CD14-positive monocyte (primary cell): ENCODE measurements around the gene HSF2BP. TPM values are rescaled to one million over a fixed set of nuclear protein-coding genes. Genes with fewer than 3 reads are reported as not detected.
A peak's percentile ranks its signal among the peaks of the same experiment; 100 is the strongest.

Experiments used
- DNase-seq, 3 donors: peaks; one replicate each; pipeline ENCODE4 v3.0.0-alpha.2; 2011 to 2022
- H2AFZ ChIP-seq: 2 replicates; pipeline ENCODE4 v1.6.0; 2012; ENCODE audit warnings: mild to moderate bottlenecking, low read depth, low read length, inconsistent platforms; ENCODE audit not compliant: insufficient read depth, poor library complexity, severe bottlenecking
- H3K27ac ChIP-seq, 2 donors: 1 replicate in 1 of 2; 2 replicates in 1 of 2; pipeline ENCODE4 v1.5.1; 2012 to 2013; ENCODE audit warnings: low read length in 2 of 2, control low read depth in 1 of 2, inconsistent platforms in 1 of 2, low read depth in 1 of 2, mild to moderate bottlenecking in 1 of 2
- H3K27me3 ChIP-seq, 2 donors: one replicate each; pipeline versions ENCODE4 v1.6.0 to v1.6.1; 2011 to 2013; ENCODE audit warnings: low read length in 2 of 2; ENCODE audit not compliant: control insufficient read depth in 2 of 2, insufficient read depth in 2 of 2
- H3K36me3 ChIP-seq, 2 donors: replicated peaks in 1 of 2; 1 replicate in 1 of 2; 2 replicates in 1 of 2; pipeline versions ENCODE4 v1.5.1 to v1.6.1; 2012 to 2013; ENCODE audit warnings: low read length in 2 of 2, control low read depth in 1 of 2, inconsistent platforms in 1 of 2, mild to moderate bottlenecking in 1 of 2; ENCODE audit not compliant: insufficient read depth in 2 of 2, control insufficient read depth in 1 of 2
- H3K4me1 ChIP-seq, 2 donors: 1 replicate in 1 of 2; 2 replicates in 1 of 2; pipeline versions ENCODE4 v1.5.1 to v1.6.1; 2012 to 2013; ENCODE audit warnings: low read length in 2 of 2, control low read depth in 1 of 2, inconsistent platforms in 1 of 2, mild to moderate bottlenecking in 1 of 2, moderate library complexity in 1 of 2; ENCODE audit not compliant: insufficient read depth in 2 of 2, control insufficient read depth in 1 of 2
- H3K4me2 ChIP-seq: replicated peaks from 2 replicates; pipeline ENCODE3; 2012; ENCODE audit warnings: low read length, moderate library complexity, mild to moderate bottlenecking; ENCODE audit not compliant: poor library complexity, severe bottlenecking; ENCODE audit errors: extremely low read depth
- H3K4me3 ChIP-seq, 3 experiments: fragments of 200-600 bp in 1 of 3; sonication (generic) in 1 of 3; replicated peaks in 1 of 3; 1 replicate in 2 of 3; 2 replicates in 1 of 3; pipeline ENCODE4 v1.5.1; 2011 to 2013; ENCODE audit warnings: low read length in 3 of 3, mild to moderate bottlenecking in 3 of 3, control low read depth in 2 of 3, low read depth in 2 of 3, inconsistent platforms in 1 of 3, moderate library complexity in 1 of 3
- H3K79me2 ChIP-seq: 2 replicates; pipeline ENCODE4 v1.6.0; 2012; ENCODE audit warnings: mild to moderate bottlenecking, control low read depth, inconsistent platforms, low read length, moderate library complexity; ENCODE audit not compliant: insufficient read depth
- H3K9ac ChIP-seq: 2 replicates; pipeline ENCODE4 v1.6.0; 2017; ENCODE audit warnings: low read length, mild to moderate bottlenecking; ENCODE audit not compliant: insufficient read depth, poor library complexity, severe bottlenecking
- H3K9me3 ChIP-seq, 2 donors: replicated peaks in 1 of 2; 1 replicate in 1 of 2; 2 replicates in 1 of 2; pipeline versions ENCODE4 v1.5.1 to v1.6.1; 2012 to 2013; ENCODE audit warnings: low read length in 2 of 2, control low read depth in 1 of 2; ENCODE audit not compliant: control insufficient read depth in 1 of 2, insufficient read depth in 1 of 2
- H4K20me1 ChIP-seq: 2 replicates; pipeline ENCODE4 v1.6.0; 2012; ENCODE audit warnings: mild to moderate bottlenecking, low read length, control low read depth, moderate library complexity; ENCODE audit not compliant: insufficient read depth
- H3K27ac Mint-ChIP-seq, 7 donors: one replicate each; pipeline ENCODE4 v1.8.0; 2020; ENCODE audit warnings: mild to moderate bottlenecking in 7 of 7, mixed read lengths in 7 of 7, moderate library complexity in 6 of 7, inconsistent platforms in 2 of 7
- H3K27me3 Mint-ChIP-seq, 3 donors: one replicate each; pipeline ENCODE4 v1.8.0; 2021 to 2022; ENCODE audit warnings: low read depth in 3 of 3, mild to moderate bottlenecking in 3 of 3, mixed read lengths in 3 of 3, moderate library complexity in 3 of 3, inconsistent platforms in 1 of 3
- H3K36me3 Mint-ChIP-seq, 2 donors: one replicate each; pipeline ENCODE4 v1.8.0; 2020; ENCODE audit warnings: mixed read lengths in 2 of 2, inconsistent platforms in 1 of 2, mild to moderate bottlenecking in 1 of 2
- H3K4me1 Mint-ChIP-seq: one replicate; pipeline ENCODE4 v1.8.0; 2020; ENCODE audit warnings: mild to moderate bottlenecking, mixed read lengths
- H3K4me3 Mint-ChIP-seq, 2 donors: one replicate each; pipeline ENCODE4 v1.8.0; 2020; ENCODE audit warnings: mild to moderate bottlenecking in 2 of 2, mixed read lengths in 2 of 2, moderate library complexity in 1 of 2
- H3K9me3 Mint-ChIP-seq, 7 donors: one replicate each; pipeline ENCODE4 v1.8.0; 2020 to 2022; ENCODE audit warnings: mixed read lengths in 7 of 7, mild to moderate bottlenecking in 6 of 7, moderate library complexity in 6 of 7, inconsistent platforms in 2 of 7
- WGBS: methylation state at CpG from one replicate; pipeline ENCODE4 v1.1.5; 2013; ENCODE audit warnings: missing lambda C conversion rate; ENCODE audit not compliant: insufficient coverage; 5-methylcytosine and 5-hydroxymethylcytosine counted together
- intact Hi-C, 2 donors: fragments of 100-400 bp; cut with micrococcal nuclease; formaldehyde crosslinking; loops; one replicate each; pipeline versions ENCODE4 v1.15.0 to v1.15.1; 2023
- polyA plus RNA-seq, 3 donors: library from polyadenylated mRNA; depleted of rRNA in 1 of 3; unstranded in 2 of 3; stranded (reverse) in 1 of 3; fragments of 300-500 nt in 2 of 3; fragments of >200 nt in 1 of 3; fragmentation: Illumina TruSeq in 2 of 3; gene quantifications; 1 replicate in 2 of 3; 2 replicates in 1 of 3; pipeline ENCODE4 v1.2.3, GENCODE V29; 2012 to 2021
- TF ChIP-seq, protein P1 (sequence below): fragments of 200-600 bp; IDR thresholded peaks from one replicate; pipeline ENCODE4 v1.8.0; 2022; ENCODE audit warnings: antibody characterized with exemption, mild to moderate bottlenecking

The HSF2BP gene
- polyA plus RNA-seq, 3 donors = 0.20 TPM; not detected in 2

DNA sequence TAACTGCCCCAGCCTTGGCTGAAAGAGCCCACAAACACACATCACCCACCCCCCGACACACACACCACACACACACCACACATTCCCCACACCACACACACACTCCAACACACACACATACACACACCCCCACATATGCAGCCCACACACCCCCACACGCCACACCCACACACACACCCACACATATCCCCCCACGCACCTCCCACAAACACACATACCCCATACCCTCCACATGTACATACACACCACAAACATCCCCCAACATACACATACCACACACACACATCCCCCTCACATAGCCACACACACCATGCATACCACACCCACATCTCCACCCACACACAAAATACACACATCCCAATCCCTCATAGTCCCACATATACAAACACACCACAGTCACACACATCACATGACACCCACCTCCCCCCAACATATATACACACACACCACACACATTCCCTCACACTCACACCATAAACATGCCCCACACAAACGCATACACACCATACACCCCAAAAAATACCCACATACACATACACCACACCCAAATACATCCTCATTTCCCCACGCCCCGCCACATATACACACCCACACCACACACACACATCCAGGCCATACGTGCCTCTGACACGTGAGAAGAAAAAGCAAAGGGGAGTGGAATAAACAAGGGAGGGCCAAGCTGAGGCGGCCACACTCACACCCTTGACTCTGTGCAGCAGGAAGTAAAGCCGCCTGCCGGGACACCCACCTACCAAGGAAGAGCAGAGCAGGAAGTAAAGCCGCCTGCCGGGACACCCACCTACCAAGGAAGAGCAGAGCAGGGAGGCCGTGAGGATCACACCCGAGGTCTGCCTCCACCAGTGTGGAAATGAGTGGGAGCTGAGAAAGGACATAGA lies 53.7 kb downstream of the HSF2BP start:
- H4K20me1 ChIP-seq = no peaks in the 10 kb centered on the region
- Mint-ChIP-seq H3K36me3 (no peaks in the 10 kb centered on the region), H3K27me3 (peaks cover 0 to 8% (median 2%) of the 10 kb centered on the region in 3 donors), H3K4me1 (peaks cover 6% of the 10 kb centered on the region), H3K9me3 (no peaks in the 10 kb centered on the region), H3K4me3 (no peak overlapping the region), H3K27ac (no peak overlapping the region)
- H3K9ac ChIP-seq = no peak overlapping the region
- no peaks in the 10 kb centered on the region for H3K9me3 ChIP-seq
- no peak overlapping the region for H3K4me3 ChIP-seq
- H3K4me1 ChIP-seq = peaks cover 24 to 26% of the 10 kb centered on the region in 2 donors
- peak overlapping the region in 1 of 2 donors; percentile 78 for H3K27ac ChIP-seq
- no peaks in the 10 kb centered on the region for H3K27me3 ChIP-seq
- H3K36me3 ChIP-seq = no peaks in the 10 kb centered on the region
- no peak overlapping the region for H2AFZ ChIP-seq
- H3K79me2 ChIP-seq = no peaks in the 10 kb centered on the region
- intact Hi-C loops = no loop called here
- WGBS = 89% methylated on average over 7 of the region's 15 CpGs
- no peak overlapping the region for H3K4me2 ChIP-seq
- TF ChIP-seq, protein P1, sequence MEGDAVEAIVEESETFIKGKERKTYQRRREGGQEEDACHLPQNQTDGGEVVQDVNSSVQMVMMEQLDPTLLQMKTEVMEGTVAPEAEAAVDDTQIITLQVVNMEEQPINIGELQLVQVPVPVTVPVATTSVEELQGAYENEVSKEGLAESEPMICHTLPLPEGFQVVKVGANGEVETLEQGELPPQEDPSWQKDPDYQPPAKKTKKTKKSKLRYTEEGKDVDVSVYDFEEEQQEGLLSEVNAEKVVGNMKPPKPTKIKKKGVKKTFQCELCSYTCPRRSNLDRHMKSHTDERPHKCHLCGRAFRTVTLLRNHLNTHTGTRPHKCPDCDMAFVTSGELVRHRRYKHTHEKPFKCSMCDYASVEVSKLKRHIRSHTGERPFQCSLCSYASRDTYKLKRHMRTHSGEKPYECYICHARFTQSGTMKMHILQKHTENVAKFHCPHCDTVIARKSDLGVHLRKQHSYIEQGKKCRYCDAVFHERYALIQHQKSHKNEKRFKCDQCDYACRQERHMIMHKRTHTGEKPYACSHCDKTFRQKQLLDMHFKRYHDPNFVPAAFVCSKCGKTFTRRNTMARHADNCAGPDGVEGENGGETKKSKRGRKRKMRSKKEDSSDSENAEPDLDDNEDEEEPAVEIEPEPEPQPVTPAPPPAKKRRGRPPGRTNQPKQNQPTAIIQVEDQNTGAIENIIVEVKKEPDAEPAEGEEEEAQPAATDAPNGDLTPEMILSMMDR = no peak
- DNase-seq = no peak

DNA sequence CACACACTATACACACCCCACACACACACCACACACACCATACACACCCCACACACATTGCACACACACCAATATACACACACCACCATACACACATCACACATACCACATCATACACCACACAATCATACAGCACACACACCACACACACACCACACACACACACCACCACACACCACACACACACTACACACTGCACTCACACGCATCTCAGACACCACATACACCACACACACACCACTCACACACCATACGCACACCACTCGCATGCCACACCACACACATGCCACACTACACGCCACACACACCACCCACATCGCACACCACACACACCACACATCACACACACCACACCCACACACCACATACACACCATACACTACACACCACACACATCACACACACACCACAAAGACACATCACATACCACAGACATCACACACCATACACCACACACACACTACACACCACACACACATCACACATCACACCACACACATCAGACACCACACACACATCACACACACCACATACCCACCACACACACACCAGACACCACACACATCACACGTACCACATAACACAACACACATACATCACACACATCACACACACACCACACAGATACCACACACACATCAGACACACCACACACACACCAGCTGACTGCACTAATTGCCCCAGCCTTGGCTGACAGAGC lies 54.6 kb downstream of the HSF2BP start:
- Histone ChIP-seq H3K9ac (no peak overlapping the region), H4K20me1 (no peaks in the 10 kb centered on the region), H3K4me2 (no peak overlapping the region), H3K27ac (peak overlapping the region in 1 of 2 donors; percentile 78), H3K27me3 (no peaks in the 10 kb centered on the region), H3K36me3 (no peaks in the 10 kb centered on the region), H3K79me2 (no peaks in the 10 kb centered on the region), H3K4me3 (no peak overlapping the region), H3K4me1 (peaks cover 24 to 26% of the 10 kb centered on the region in 2 donors), H3K9me3 (no peaks in the 10 kb centered on the region), H2AFZ (no peak overlapping the region)
- TF ChIP-seq, protein P1 = no peak
- DNase-seq = no peak
- WGBS = 96% methylated on average over 6 of the region's 6 CpGs
- peaks cover 6% of the 10 kb centered on the region for H3K4me1 Mint-ChIP-seq
- intact Hi-C loops = no loop called here
- peaks cover 0 to 3% (median 2%) of the 10 kb centered on the region in 3 donors for H3K27me3 Mint-ChIP-seq
- no peaks in the 10 kb centered on the region for H3K9me3 Mint-ChIP-seq
- no peak overlapping the region for H3K4me3 Mint-ChIP-seq
- no peak overlapping the region for H3K27ac Mint-ChIP-seq
- no peaks in the 10 kb centered on the region for H3K36me3 Mint-ChIP-seq
